Neural cell (in vitro differentiated cells): ENCODE results near the gene HIPK4.

ENCODE experiments used
- EP300 ChIP-seq: fragments of 450-650 bp; conservative IDR thresholded peaks from 2 replicates; pipeline ENCODE4 v1.6.1; 2014; ENCODE audit warnings: antibody characterized with exemption, mild to moderate bottlenecking, moderate library complexity; ENCODE audit not compliant: poor library complexity, severe bottlenecking
- EZH2 ChIP-seq: fragments of 200-600, 300-800 bp; shearing (Covaris generic), sonication (generic); IDR thresholded peaks from 2 replicates; pipeline ENCODE4 v1.6.1; 2014; ENCODE audit warnings: antibody characterized with exemption, low read length, borderline replicate concordance, mild to moderate bottlenecking; ENCODE audit not compliant: insufficient read depth, poor library complexity, severe bottlenecking
- POLR2AphosphoS5 ChIP-seq: IDR thresholded peaks from 2 replicates; pipeline ENCODE4 v1.6.1; 2012
- RAD21 ChIP-seq: fragments of 450-650 bp; conservative IDR thresholded peaks from 2 replicates; pipeline ENCODE4 v1.6.1; 2014; ENCODE audit warnings: antibody characterized with exemption, mild to moderate bottlenecking, moderate library complexity
- SMC3 ChIP-seq: fragments of 450-650 bp; conservative IDR thresholded peaks from 2 replicates; pipeline ENCODE4 v1.6.1; 2014; ENCODE audit warnings: antibody characterized with exemption, mild to moderate bottlenecking, moderate library complexity; ENCODE audit not compliant: poor library complexity
- TAF1 ChIP-seq: IDR thresholded peaks from 2 replicates; pipeline ENCODE4 v1.6.1; 2012; ENCODE audit warnings: low read depth
- TF ChIP-seq, protein P1 (sequence below): fragments of 450-650 bp; IDR thresholded peaks from 2 replicates; pipeline ENCODE4 v1.5.1; 2014; ENCODE audit warnings: antibody characterized with exemption, mild to moderate bottlenecking, moderate library complexity; ENCODE audit not compliant: poor library complexity, severe bottlenecking
- TF ChIP-seq, protein P2 (sequence below): IDR thresholded peaks from 2 replicates; pipeline ENCODE4 v1.6.1; 2012; ENCODE audit warnings: borderline replicate concordance

DNA sequence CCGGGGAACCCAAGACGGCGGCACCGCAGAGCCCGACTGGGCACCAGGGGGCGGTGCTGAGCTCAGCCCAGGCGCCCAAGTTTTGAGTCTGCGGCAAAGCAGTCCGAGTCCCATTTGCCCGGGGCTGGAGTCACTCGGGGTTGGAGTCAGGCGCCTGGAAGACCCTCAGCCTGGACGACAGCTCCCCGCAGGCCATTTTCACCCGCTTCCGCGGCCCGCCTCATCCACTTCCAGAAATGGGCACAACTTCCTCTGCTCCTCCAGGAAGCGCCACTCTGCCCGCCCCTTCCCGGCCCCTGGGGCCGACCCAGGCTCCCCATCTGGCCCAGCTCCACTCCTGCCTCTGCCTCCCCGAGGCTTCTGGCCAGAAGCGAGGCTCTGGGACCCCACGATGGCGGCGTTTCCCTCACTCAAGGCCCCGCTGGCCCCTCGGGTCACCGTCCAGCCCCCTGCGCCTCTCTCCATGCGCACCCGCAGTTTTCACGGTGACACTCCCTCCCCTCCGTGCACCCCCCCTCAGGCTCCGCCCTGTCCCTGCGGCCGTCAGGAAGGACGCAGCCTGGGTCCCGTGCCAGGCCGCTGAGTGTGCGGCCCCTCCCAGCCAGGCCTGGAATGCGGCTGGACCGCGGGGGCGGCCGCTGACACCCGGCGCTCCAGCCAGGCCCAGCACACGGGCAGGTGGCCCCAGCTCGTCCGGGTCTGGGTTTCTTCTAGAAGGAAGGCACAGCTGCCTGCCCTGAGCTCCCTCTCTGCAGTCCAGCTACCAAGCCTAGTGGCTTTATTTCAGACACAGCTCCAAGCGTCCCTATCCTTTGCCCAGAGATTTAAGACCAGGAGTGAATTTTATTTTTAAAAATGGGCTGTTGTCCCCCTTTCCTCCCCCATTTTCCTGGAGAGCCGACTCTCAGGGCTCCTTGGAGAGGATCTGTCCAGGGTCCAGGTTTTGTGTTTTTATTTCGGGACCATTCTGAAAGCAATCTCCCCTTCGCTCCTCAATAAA, 31.1 kb upstream of the HIPK4 start:
- TF ChIP-seq SMC3 = peak; percentile 71
- no peak for TF ChIP-seq TAF1
- TF ChIP-seq POLR2AphosphoS5 = no peak
- TF ChIP-seq, protein P1, sequence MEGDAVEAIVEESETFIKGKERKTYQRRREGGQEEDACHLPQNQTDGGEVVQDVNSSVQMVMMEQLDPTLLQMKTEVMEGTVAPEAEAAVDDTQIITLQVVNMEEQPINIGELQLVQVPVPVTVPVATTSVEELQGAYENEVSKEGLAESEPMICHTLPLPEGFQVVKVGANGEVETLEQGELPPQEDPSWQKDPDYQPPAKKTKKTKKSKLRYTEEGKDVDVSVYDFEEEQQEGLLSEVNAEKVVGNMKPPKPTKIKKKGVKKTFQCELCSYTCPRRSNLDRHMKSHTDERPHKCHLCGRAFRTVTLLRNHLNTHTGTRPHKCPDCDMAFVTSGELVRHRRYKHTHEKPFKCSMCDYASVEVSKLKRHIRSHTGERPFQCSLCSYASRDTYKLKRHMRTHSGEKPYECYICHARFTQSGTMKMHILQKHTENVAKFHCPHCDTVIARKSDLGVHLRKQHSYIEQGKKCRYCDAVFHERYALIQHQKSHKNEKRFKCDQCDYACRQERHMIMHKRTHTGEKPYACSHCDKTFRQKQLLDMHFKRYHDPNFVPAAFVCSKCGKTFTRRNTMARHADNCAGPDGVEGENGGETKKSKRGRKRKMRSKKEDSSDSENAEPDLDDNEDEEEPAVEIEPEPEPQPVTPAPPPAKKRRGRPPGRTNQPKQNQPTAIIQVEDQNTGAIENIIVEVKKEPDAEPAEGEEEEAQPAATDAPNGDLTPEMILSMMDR = peak; percentile 77
- TF ChIP-seq RAD21 = peak; percentile 56
- no peak for TF ChIP-seq EP300
- TF ChIP-seq, protein P2, sequence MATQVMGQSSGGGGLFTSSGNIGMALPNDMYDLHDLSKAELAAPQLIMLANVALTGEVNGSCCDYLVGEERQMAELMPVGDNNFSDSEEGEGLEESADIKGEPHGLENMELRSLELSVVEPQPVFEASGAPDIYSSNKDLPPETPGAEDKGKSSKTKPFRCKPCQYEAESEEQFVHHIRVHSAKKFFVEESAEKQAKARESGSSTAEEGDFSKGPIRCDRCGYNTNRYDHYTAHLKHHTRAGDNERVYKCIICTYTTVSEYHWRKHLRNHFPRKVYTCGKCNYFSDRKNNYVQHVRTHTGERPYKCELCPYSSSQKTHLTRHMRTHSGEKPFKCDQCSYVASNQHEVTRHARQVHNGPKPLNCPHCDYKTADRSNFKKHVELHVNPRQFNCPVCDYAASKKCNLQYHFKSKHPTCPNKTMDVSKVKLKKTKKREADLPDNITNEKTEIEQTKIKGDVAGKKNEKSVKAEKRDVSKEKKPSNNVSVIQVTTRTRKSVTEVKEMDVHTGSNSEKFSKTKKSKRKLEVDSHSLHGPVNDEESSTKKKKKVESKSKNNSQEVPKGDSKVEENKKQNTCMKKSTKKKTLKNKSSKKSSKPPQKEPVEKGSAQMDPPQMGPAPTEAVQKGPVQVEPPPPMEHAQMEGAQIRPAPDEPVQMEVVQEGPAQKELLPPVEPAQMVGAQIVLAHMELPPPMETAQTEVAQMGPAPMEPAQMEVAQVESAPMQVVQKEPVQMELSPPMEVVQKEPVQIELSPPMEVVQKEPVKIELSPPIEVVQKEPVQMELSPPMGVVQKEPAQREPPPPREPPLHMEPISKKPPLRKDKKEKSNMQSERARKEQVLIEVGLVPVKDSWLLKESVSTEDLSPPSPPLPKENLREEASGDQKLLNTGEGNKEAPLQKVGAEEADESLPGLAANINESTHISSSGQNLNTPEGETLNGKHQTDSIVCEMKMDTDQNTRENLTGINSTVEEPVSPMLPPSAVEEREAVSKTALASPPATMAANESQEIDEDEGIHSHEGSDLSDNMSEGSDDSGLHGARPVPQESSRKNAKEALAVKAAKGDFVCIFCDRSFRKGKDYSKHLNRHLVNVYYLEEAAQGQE = no peak
- no peak for TF ChIP-seq EZH2
